GM12892 (cell line): Measurements from ENCODE around the gene PCNT.

Experiments used
- POLR2A ChIP-seq: IDR thresholded peaks from 2 replicates; pipeline ENCODE4 v1.6.1; 2011; ENCODE audit warnings: low read depth, low read length, control low read depth
- POLR2AphosphoS5 ChIP-seq: IDR thresholded peaks from 2 replicates; pipeline ENCODE4 v1.6.1; 2011; ENCODE audit warnings: low read depth, low read length, control low read depth

- no peak for TF ChIP-seq POLR2AphosphoS5
- TF ChIP-seq POLR2A = no peak
Measured at GRCh38 chr21:46427516-46427915, 103.6 kb downstream of the PCNT start.
